ENCODE measurements around the gene LIG1. TPM values are rescaled to one million over a fixed set of nuclear protein-coding genes. Genes with fewer than 3 reads are reported as not detected.

The LIG1 gene
- total RNA-seq, 2 experiments from 2014 or later = 172 to 279 TPM

DNA sequence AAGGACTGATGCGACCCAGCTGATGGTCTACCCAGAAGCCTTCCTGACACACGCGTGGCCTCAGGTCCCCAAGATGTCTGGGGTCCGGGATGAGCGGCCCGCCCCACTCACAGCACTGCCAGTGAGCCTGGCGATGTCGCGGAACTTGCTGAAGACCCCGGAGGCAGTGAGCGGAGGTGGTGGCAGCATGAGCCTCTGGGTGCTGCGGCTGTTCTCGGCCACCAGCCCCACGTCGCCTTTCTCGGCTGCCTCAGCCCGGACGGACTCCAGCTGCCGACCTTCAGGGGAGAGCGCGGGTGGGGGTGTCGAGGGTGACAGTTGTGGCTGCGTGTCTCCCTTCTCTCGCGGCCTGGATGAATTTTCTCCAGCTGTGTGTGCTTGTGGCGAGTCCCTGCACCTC, 32.7 kb downstream of the LIG1 start:
- no peaks in the 10 kb centered on the region for H3K4me1 ChIP-seq (ENCODE audit: insufficient read depth, low read length, poor library complexity, severe bottlenecking)
- ChIA-PET POLR2A (no interaction called here), CTCF (ENCODE audit: unreplicated experiment) (no interaction called here)
- intact Hi-C loops (cut with micrococcal nuclease; ENCODE audit: unreplicated experiment) = no loop called here
- H4K20me1 ChIP-seq (ENCODE audit: insufficient read depth, low read length) = no peaks in the 10 kb centered on the region
- TF ChIP-seq EZH2phosphoT487 (IDR thresholded peaks at IDR 0.05; ENCODE audit: borderline replicate concordance, low read depth, low read length) = no peak
- TF ChIP-seq, protein P1, sequence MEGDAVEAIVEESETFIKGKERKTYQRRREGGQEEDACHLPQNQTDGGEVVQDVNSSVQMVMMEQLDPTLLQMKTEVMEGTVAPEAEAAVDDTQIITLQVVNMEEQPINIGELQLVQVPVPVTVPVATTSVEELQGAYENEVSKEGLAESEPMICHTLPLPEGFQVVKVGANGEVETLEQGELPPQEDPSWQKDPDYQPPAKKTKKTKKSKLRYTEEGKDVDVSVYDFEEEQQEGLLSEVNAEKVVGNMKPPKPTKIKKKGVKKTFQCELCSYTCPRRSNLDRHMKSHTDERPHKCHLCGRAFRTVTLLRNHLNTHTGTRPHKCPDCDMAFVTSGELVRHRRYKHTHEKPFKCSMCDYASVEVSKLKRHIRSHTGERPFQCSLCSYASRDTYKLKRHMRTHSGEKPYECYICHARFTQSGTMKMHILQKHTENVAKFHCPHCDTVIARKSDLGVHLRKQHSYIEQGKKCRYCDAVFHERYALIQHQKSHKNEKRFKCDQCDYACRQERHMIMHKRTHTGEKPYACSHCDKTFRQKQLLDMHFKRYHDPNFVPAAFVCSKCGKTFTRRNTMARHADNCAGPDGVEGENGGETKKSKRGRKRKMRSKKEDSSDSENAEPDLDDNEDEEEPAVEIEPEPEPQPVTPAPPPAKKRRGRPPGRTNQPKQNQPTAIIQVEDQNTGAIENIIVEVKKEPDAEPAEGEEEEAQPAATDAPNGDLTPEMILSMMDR (conservative IDR thresholded peaks at IDR 0.05; ENCODE audit: low read length) = no peak
- no peaks in the 10 kb centered on the region for H3K9me3 ChIP-seq (ENCODE audit: low read length)
- H3K4me3 ChIP-seq (ENCODE audit: low read depth, low read length, poor library complexity, severe bottlenecking) = no peak overlapping the region
- H3K4me2 ChIP-seq (ENCODE audit: low read length) = no peak overlapping the region
- no peaks in the 10 kb centered on the region for H3K9me2 ChIP-seq (ENCODE audit: insufficient read depth, low read length)
- DNase-seq (ENCODE audit: low spot score) = no peak
- peaks cover 92% of the 10 kb centered on the region for H3K36me3 ChIP-seq (ENCODE audit: insufficient read depth, low read length)
- BruUV-seq (replicated peaks) = no TSS peak
- no peak overlapping the region for H3K27ac ChIP-seq (ENCODE audit: low read depth, low read length, poor library complexity, severe bottlenecking)
- H3K79me2 ChIP-seq (ENCODE audit: insufficient read depth, low read depth, low read length) = no peaks in the 10 kb centered on the region
- no peak overlapping the region for H2AFZ ChIP-seq (ENCODE audit: low read length)

DNA sequence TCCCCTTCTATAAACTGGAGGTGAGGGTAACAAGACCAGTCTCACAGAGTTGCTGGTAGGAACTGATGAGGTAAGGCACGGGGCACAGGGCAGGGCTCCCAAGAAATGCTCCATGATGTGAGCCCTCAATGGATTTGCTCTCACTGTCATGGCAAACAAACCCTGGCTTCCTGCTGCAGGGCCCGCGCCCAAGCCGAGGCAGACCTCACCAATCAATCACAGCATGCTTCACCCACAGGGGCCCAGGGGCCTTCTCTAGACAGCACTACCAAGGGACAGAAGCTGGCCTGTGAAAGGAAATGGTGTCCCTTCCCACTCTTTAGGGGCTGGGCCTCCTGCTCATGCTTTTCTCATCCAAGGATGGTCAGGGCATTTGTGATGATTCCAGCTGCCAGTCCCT, 33.6 kb downstream of the LIG1 start:
- H3K9me3 ChIP-seq (ENCODE audit: low read length) = no peaks in the 10 kb centered on the region
- H3K9me2 ChIP-seq (ENCODE audit: insufficient read depth, low read length) = no peaks in the 10 kb centered on the region
- H4K20me1 ChIP-seq (ENCODE audit: insufficient read depth, low read length) = no peaks in the 10 kb centered on the region
- H3K4me3 ChIP-seq (ENCODE audit: low read depth, low read length, poor library complexity, severe bottlenecking) = no peak overlapping the region
- H3K4me1 ChIP-seq (ENCODE audit: insufficient read depth, low read length, poor library complexity, severe bottlenecking) = no peaks in the 10 kb centered on the region
- H3K4me2 ChIP-seq (ENCODE audit: low read length) = no peak overlapping the region
- BruUV-seq (replicated peaks) = no TSS peak
- no peak overlapping the region for H3K27ac ChIP-seq (ENCODE audit: low read depth, low read length, poor library complexity, severe bottlenecking)
- H3K36me3 ChIP-seq (ENCODE audit: insufficient read depth, low read length) = peaks cover 95% of the 10 kb centered on the region
- no peaks in the 10 kb centered on the region for H3K79me2 ChIP-seq (ENCODE audit: insufficient read depth, low read depth, low read length)
- TF ChIP-seq EZH2phosphoT487 (IDR thresholded peaks at IDR 0.05; ENCODE audit: borderline replicate concordance, low read depth, low read length) = no peak
- TF ChIP-seq, protein P1 (conservative IDR thresholded peaks at IDR 0.05; ENCODE audit: low read length) = no peak
- intact Hi-C loops (cut with micrococcal nuclease; ENCODE audit: unreplicated experiment) = no loop called here
- CTCF ChIA-PET (ENCODE audit: unreplicated experiment) = no interaction called here
- POLR2A ChIA-PET = no interaction called here
- no peak overlapping the region for H2AFZ ChIP-seq (ENCODE audit: low read length)
- no peak for DNase-seq (ENCODE audit: low spot score)

GRCh38 chr19:48135411-48135810, 34.7 kb downstream of the LIG1 start:
- H3K36me3 ChIP-seq (ENCODE audit: insufficient read depth, low read length) = peaks cover 95% of the 10 kb centered on the region
- H3K9me2 ChIP-seq (ENCODE audit: insufficient read depth, low read length) = no peaks in the 10 kb centered on the region
- no peak overlapping the region for H2AFZ ChIP-seq (ENCODE audit: low read length)
- H3K9me3 ChIP-seq (ENCODE audit: low read length) = no peaks in the 10 kb centered on the region
- TF ChIP-seq, protein P1 (conservative IDR thresholded peaks at IDR 0.05; ENCODE audit: low read length) = no peak
- no peak for TF ChIP-seq EZH2phosphoT487 (IDR thresholded peaks at IDR 0.05; ENCODE audit: borderline replicate concordance, low read depth, low read length)
- no TSS peak for BruUV-seq (replicated peaks)
- H4K20me1 ChIP-seq (ENCODE audit: insufficient read depth, low read length) = no peaks in the 10 kb centered on the region
- no peak overlapping the region for H3K4me2 ChIP-seq (ENCODE audit: low read length)
- ChIA-PET CTCF (ENCODE audit: unreplicated experiment) (no interaction called here), POLR2A (no interaction called here)
- no peaks in the 10 kb centered on the region for H3K4me1 ChIP-seq (ENCODE audit: insufficient read depth, low read length, poor library complexity, severe bottlenecking)
- H3K27ac ChIP-seq (ENCODE audit: low read depth, low read length, poor library complexity, severe bottlenecking) = no peak overlapping the region
- DNase-seq (ENCODE audit: low spot score) = no peak
- H3K79me2 ChIP-seq (ENCODE audit: insufficient read depth, low read depth, low read length) = no peaks in the 10 kb centered on the region
- H3K4me3 ChIP-seq (ENCODE audit: low read depth, low read length, poor library complexity, severe bottlenecking) = no peak overlapping the region
- intact Hi-C loops (cut with micrococcal nuclease; ENCODE audit: unreplicated experiment) = no loop called here
